DMS53 (cell line): ENCODE measurements around the gene LRWD1.
"Not testable (repeated sequence)": the region's sequence is repeated elsewhere in the genome, so short reads cannot be mapped to it uniquely, and the experiment has no call there.

Experiments
- DNase-seq: peaks from one replicate; lab custom pipeline; 2025; lab: John Stamatoyannopoulos, UW

The LRWD1 gene

DNA sequence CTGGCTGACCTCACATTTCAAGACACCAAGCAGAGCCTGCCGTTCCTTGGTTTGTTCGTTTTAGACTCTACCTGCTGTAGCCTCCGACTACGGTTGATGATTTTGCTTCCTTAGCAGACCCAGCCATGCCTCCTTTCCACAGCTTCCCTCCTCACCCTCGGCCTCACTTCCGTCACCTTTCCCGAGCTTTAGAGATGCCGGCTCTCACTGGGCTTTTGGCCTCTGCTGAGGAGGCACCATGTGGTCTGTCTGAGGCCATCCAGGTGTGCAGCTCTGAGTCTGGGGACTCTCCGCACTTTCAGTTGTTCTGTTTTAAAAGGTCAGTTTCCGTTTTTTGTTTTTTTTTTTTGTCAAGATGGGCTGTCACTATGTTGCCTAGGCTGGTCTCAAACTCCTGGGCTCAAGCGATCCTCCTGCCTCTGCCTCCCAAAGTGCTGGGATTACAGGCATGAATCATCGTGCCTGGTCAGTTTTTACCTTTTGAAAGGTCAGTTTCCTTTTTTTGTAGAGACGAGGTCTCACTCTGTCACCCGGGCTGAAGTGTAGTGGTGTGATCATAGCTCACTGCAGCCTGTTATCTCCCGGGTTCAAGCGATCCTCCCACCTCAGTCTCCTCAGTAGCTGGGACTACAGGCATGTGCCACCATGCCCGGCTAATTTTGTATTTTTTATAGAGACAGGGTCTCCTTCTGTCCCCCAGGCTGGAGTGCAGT lies 19.7 kb upstream of the LRWD1 start:
- no peak for DNase-seq

DNA sequence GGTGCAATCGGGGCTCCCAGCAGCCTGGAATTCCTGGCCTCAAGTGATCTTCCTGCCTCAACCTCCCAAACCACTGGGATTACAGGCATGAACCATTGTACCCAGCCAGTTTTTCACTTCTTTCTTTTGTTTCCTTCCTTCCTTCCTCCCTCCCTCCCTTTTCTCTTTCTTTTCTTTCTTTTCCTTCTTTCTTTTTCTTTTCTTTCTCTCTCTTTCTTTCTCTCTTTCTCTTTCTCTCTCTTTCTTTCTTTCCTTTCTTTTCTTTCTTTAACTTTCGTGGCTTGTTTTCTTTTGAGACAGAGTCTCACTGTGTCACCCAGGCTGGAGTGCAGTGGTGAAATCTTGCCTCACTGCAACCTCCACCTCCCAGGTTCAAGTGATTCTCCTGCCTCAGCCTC lies 19.1 kb upstream of the LRWD1 start:
- DNase-seq: no peak

- DNase-seq: no peak
These were observed 18.2 kb upstream of the LRWD1 start for GRCh38 chr7:102446387-102447156.

DNA sequence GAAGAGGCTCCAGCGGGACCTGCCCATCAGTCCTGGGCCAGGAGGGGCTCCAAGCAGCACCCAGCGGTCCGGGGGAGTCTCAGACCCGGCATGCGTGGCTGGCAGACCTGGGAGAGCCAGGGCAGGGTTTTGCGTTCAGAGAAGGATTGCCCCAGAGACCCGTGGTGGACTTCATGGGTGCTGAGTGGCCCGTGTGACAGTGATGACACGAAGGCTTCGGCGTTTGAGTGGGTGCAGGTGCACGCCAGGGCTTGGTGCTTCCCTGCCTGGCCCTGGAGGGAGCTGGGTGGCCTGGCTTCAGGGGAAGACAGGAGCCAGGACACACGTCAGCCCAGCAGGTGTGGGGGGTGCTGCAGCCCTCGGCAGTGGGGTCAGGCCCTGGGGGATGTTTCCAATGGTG lies 17.5 kb upstream of the LRWD1 start:
- no peak for DNase-seq

- no peak for DNase-seq
These were observed 15.6 kb upstream of the LRWD1 start for GRCh38 chr7:102449136-102449535.

DNA sequence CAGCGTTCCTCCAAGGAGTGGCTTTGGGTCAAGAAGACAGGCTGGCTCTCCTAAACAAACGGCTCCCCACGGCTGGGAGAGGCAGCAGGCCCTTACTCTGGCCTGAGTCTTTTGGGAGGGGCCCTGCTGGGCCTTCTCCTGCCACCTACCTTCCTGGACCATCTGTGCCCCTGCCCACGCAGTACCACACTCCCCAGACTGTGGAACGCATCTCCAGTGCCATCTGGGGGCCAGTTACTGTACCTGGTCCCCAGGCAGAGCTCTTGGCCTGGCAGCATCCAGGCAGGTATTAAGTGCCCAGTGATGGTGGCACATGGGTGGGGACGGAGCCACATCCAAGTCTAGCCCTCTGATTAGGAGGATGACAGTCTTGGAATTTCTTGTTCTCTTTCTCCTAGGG lies 14.5 kb upstream of the LRWD1 start:
- peak; percentile 66 for DNase-seq

DNA sequence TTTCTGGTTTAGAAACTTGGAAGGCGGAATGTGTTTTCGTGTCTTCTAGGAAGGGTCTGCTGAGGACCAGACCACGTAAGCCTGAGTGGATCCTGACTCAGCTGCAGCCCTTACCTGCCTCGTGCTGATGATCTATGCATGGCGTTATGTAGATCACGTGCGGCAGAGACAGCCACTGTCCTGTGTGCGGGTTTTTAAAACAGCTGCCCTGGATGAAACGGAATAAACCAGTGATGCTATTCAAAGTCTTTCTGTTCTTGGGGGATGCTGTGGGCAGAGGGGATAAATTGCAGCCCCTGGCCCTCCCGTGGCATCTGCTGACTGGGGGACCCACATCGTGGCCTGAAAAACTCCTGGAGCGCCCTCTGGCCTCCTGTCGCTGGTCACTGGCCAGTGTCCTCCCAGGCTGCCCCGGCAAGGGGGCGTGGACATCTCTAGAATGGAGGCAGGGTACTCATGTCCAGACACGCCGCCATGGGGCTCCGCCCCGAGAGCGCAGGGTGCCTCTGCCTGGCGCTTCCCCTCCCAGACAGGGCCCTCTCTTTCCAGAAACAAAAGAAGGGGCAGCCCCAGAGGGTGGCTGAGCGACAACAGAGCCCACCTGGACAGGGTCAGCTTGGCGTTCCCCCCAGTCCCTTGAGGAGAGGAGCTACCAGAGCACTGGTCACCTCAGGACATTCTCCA lies 13.3 kb upstream of the LRWD1 start:
- peak; percentile 94 for DNase-seq

DNA sequence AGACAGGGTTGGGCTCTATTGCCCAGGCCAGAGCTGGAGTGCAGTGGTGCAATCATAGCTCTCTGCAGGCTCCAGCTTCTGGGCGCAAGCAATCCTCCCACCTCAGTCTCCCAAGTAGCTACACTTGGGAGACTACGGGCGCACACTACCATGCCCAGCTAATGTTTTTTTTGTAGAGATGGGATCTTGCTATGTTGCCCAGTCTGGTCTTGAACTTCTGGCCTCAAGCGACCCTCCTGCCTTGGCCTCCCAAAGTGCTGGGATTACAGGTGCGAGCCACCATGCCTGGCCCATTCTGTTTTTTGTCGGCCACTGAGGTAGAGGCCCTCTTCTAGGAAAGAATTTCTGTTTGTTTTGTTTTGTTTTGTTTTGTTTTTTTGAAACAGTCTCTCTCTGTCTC lies 12.3 kb upstream of the LRWD1 start:
- no peak for DNase-seq

DNA sequence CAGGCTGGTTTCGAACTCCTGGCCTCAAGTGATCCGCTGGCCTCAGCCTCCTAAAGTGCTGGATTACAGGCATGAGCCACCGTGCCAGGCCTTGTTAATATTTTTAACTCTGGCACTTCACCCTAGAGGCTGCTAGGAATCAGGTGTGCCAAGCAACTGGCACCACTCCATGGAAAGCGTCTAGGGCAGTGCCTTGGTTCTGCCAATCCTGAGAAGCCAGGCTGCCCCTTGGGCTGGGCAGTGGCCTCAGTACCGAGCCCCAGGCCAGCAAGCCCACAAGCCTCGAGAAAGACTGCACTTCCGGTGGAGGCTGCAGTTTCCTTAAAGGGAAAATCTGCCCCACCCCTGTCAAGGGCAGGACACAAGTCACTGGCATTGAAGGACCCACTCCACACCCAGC lies 11.5 kb upstream of the LRWD1 start:
- peak; percentile 52 for DNase-seq

DNA sequence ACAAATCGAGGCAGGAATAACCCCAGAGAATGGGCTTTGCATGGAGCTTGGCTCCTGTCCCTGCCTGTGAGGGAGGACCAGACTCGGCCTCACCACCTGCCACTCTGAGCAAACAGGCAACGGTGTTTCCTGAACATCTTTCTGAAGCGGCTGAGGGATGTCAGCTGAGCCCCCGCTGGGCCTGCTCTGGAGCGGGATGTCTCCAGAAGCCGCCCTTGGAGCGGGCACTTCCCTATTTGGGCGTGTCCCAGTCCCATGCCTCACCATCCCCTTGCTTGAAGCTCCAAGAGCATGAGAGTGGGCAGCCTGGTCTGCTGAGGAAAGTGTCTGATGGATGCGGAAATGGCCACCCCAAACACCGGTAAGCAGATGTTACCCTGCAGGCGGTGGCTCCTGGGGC lies 10.3 kb upstream of the LRWD1 start:
- DNase-seq: peak; percentile 83

GRCh38 chr7:102454932-102455331 lies 9.9 kb upstream of the LRWD1 start:
- DNase-seq: not testable (repeated sequence)

DNA sequence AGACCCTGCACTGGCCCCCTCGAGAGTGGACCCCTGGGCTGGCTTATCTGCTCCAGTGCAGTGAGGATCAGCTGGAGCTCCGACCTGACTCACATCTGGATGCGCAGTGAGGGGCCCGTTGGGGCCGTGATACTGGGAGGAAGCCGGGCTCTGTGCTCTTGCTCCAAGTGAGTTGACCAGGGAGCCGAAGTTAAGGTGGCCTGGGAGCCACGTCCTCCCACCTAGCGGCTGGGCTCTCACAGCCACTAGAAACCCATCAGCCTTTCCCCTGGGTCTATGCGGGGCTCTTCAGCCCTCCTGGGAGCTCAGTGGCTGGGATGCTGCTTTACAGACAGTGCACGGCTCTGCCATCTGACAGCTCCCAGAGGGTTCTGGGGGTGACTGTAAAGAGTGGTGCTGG lies 9.2 kb upstream of the LRWD1 start:
- no peak for DNase-seq

DNA sequence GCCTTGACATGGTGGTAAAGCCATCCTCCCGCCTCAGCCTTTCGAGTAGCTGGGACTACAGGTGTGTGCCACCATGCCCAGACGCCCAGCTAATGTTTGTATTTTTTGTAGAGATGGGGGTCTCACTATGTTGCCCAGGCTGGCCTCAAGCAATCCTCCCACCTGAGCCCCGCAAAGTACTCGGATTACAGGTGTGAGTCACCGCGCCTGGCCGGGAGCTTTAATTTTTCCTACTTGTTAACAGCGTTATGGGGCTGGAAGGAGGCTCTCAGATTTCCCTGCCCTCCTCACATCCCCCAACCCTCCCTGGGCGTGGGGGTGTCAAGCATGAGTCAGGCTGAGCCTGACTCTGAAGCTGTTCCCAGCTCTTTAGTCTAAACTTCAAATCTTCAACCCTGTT lies 8.5 kb upstream of the LRWD1 start:
- peak; percentile 48 for DNase-seq

GRCh38 chr7:102457352-102457924 lies 7.3 kb upstream of the LRWD1 start:
- no peak for DNase-seq

DNA sequence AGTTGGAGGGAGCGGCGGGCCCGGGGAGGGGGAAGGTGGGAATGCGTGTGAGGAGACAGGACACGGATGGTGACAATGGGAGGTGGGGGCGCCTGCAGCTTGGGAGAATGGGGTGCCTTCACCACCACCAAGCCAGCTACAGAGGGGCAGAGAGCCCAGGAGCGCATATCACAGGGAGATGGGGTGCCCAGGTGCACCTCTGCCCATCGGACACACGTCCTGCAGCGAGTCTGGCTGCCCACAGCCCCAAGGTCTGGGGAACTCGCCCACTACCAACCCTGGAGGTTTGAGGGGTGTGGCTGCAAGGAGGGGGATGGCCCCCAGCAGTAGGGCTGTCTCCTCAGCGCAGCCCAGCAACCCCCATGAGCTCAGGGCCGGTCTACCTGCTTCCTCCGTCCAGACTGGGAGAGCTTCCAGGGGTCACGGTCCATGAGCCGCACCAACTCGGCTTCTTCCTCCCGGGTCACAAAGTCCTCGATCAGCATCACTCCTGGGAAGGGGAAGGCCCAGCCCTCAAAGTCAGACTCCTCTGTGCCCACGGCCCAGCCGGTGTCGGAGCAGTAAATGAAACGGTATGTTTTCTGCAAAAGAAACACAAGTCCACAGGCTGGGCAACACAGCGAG lies 5.5 kb upstream of the LRWD1 start:
- DNase-seq: no peak

DNA sequence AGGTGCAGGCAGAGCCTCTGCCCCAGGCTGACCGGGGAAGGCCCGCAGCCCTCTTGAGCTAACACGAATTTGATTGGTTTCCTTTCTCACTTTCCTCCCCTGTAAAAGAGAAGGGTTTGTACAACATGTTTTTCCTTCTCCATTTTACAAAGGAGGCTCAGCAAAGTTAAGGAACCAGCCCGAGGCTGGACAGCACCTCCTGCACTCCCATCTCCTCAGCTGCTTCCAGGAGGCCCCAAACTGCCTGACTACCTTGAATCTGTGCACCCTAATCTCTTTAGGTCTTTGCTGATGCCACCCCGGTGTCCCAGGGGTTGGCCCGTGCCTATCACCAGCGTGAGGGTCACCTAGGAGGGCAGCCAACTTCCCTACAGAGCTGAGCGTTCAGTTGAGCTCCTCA lies 4.3 kb upstream of the LRWD1 start:
- no peak for DNase-seq

- DNase-seq: peak; percentile 51
These were observed 775 bp upstream of the LRWD1 start for GRCh38 chr7:102463841-102464576.

GRCh38 chr7:102466097-102466496 lies 1.3 kb downstream of the LRWD1 start:
- DNase-seq: no peak

DNA sequence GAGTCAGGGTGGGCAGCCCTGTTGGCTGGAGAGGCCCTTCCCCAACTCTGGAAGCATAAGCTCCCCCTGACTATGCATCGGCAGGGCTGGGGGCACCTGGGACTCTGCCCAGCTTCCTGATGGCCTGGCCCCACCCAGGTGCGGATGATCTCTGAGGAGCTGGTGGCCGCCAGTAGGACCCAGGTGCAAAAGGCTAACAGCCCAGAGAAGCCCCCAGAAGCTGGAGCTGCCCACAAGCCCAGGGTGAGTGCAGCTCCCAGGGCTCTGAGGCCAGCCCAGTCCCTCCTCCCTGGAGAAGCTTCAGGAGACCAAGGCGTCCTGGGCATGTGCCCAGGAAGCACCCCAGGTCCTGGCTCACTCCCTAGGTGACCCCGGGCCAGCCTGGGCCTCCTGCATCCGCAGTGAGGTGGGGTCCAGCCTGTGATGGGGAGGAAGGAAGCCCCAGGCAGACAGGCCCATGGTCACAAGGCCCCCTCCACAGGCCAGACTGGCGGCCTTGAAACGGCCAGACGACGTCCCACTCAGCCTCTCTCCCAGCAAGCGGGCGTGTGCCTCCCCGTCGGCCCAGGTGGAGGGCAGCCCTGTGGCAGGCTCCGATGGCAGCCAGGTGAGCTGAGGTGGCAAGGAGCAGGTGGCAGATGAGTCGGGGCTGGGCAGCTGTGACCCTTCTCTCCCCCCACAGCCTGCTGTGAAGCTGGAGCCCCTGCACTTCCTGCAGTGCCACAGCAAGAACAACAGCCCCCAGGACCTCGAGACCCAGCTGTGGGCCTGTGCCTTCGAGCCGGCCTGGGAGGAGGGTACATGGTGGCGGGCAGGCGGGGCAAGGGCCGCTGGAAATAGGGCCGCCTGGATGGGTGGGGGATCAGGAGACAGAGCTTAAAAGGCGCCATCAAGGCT lies 3.0 kb downstream of the LRWD1 start:
- DNase-seq: no peak
